HFFc6 (cell line): ENCODE measurements around the gene AKT1. TPM values are rescaled to one million over a fixed set of nuclear protein-coding genes. Genes with fewer than 3 reads are reported as not detected.

ENCODE experiments used
- DNase-seq: peaks from one replicate; pipeline ENCODE4 v3.0.0-alpha.2; 2018
- H3K27ac Mint-ChIP-seq: 2 replicates; pipeline ENCODE4 v1.8.0; 2020; ENCODE audit warnings: mild to moderate bottlenecking, mixed read lengths
- H3K27me3 Mint-ChIP-seq: 2 replicates; pipeline ENCODE4 v1.8.0; 2021; ENCODE audit warnings: mild to moderate bottlenecking, moderate library complexity, mixed read lengths; ENCODE audit not compliant: insufficient read depth
- H3K36me3 Mint-ChIP-seq: 2 replicates; pipeline ENCODE4 v1.8.0; 2021; ENCODE audit warnings: low read depth, mixed read lengths
- H3K4me1 Mint-ChIP-seq: 2 replicates; pipeline ENCODE4 v1.8.0; 2020; ENCODE audit warnings: low read depth, mixed read lengths
- H3K4me3 Mint-ChIP-seq: 2 replicates; pipeline ENCODE4 v1.8.0; 2020; ENCODE audit warnings: mild to moderate bottlenecking, moderate library complexity, mixed read lengths
- H3K9me3 Mint-ChIP-seq: 2 replicates; pipeline ENCODE4 v1.8.0; 2020; ENCODE audit warnings: mild to moderate bottlenecking, mixed read lengths
- total RNA-seq, 6 experiments: library from RNA; stranded (reverse); fragmentation: NEBNext Ultra II Directional; extraction: Animal tissue kit (Norgen Biotek cat#: 25700); gene quantifications; 2 replicates in 1 of 6; 3 replicates in 5 of 6; pipeline ENCODE4 v1.2.3, GENCODE V29; 2021
- TF ChIP-seq, protein P1 (sequence below): fragments of 200-600 bp; sonication (generic); IDR thresholded peaks from 2 replicates; pipeline ENCODE4 v1.5.0; 2021; ENCODE audit warnings: antibody characterized with exemption, mild to moderate bottlenecking

AKT1 gene
- total RNA-seq, 6 experiments from 2014 or later, result 164 to 191 (median 173) TPM

DNA sequence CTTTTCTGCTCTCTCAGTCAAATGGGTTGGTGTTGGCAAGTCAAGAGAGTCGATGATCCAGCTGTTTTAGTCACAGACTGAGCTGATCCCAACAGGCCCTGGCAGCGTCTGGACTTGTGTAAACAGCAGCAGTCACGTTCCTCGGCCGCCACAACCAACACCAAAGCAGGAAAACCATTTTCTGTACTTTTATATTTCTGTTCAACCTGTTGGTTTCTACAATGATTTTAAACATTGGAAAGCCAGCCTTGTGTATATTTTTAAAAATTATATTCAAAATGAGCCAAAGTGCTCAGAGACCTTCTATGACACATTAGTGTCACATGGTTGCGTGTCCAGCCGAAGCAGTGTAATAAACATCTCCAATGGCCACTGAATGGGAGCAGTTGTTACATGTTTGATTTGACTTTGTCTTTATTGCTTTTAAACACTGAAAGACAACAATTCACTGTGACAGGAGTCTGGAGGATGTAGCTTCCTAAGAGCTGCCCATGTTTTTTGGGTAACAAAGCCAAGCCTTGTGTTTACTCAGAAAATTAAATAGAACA, 48.5 kb downstream of the AKT1 start:
- no peaks in the 10 kb centered on the region for H3K9me3 Mint-ChIP-seq
- TF ChIP-seq, protein P1, sequence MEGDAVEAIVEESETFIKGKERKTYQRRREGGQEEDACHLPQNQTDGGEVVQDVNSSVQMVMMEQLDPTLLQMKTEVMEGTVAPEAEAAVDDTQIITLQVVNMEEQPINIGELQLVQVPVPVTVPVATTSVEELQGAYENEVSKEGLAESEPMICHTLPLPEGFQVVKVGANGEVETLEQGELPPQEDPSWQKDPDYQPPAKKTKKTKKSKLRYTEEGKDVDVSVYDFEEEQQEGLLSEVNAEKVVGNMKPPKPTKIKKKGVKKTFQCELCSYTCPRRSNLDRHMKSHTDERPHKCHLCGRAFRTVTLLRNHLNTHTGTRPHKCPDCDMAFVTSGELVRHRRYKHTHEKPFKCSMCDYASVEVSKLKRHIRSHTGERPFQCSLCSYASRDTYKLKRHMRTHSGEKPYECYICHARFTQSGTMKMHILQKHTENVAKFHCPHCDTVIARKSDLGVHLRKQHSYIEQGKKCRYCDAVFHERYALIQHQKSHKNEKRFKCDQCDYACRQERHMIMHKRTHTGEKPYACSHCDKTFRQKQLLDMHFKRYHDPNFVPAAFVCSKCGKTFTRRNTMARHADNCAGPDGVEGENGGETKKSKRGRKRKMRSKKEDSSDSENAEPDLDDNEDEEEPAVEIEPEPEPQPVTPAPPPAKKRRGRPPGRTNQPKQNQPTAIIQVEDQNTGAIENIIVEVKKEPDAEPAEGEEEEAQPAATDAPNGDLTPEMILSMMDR, result no peak
- H3K4me1 Mint-ChIP-seq, result peaks cover 37% of the 10 kb centered on the region
- H3K4me3 Mint-ChIP-seq, result no peak overlapping the region
- no peaks in the 10 kb centered on the region; the same call in none of the 2 replicates for H3K27me3 Mint-ChIP-seq
- H3K27ac Mint-ChIP-seq, result no peak overlapping the region
- peaks cover 7% of the 10 kb centered on the region; the same call in 1 of the 2 replicates for H3K36me3 Mint-ChIP-seq
- DNase-seq, result no peak

DNA sequence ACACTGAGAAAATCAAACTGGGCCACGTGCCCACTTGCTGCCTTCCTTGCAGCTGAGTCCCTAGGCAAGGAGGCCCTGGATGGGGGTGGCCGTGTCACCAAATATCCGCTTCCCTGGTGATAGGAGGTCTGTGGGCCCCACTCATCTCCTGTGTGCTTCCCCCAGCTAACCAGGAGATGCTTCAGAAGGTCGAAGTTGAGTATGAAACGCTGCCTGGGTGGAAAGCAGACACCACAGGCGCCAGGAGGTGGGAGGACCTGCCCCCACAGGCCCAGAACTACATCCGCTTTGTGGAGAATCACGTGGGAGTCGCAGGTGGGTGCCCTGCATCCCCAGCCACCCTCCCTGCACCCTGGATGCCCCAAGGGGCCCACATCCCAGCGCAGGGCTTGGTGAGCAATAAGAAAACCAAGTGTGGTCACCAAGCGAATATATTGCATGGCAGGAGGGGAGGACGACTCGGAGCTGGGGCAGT, 49.4 kb downstream of the AKT1 start:
- no peaks in the 10 kb centered on the region for H3K9me3 Mint-ChIP-seq
- no peak for DNase-seq
- H3K4me3 Mint-ChIP-seq, result no peak overlapping the region
- peaks cover 37% of the 10 kb centered on the region for H3K4me1 Mint-ChIP-seq
- H3K27me3 Mint-ChIP-seq, result no peaks in the 10 kb centered on the region; the same call in none of the 2 replicates
- H3K36me3 Mint-ChIP-seq, result peaks cover 7% of the 10 kb centered on the region; the same call in 1 of the 2 replicates
- TF ChIP-seq, protein P1, result no peak
- H3K27ac Mint-ChIP-seq, result no peak overlapping the region

DNA sequence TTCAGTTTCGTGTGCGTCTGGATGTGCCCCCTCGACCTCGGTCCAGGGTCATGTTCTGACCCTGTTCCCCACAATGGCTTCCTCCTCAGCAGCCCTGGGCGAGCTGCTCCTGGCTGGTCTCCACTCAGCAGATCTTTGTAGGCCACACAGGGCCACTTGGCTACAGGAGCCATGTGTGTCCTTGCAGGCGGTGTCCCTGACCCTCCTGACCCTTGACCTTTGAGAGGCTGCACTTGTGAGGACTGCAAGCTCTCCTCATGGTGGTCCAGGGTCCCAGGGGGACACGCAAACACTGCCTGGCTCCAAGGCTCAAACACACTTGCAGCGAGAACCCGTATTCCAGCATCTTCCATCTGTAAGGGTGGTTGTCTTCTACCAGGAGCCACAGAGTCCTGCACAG, 50.1 kb downstream of the AKT1 start:
- H3K36me3 Mint-ChIP-seq, result peaks cover under 1% of the 10 kb centered on the region; the same call in 1 of the 2 replicates
- H3K27me3 Mint-ChIP-seq, result no peaks in the 10 kb centered on the region; the same call in none of the 2 replicates
- no peak for DNase-seq
- H3K9me3 Mint-ChIP-seq, result no peaks in the 10 kb centered on the region
- H3K27ac Mint-ChIP-seq, result no peak overlapping the region
- peaks cover 30% of the 10 kb centered on the region for H3K4me1 Mint-ChIP-seq
- TF ChIP-seq, protein P1, result no peak
- no peak overlapping the region for H3K4me3 Mint-ChIP-seq

DNA sequence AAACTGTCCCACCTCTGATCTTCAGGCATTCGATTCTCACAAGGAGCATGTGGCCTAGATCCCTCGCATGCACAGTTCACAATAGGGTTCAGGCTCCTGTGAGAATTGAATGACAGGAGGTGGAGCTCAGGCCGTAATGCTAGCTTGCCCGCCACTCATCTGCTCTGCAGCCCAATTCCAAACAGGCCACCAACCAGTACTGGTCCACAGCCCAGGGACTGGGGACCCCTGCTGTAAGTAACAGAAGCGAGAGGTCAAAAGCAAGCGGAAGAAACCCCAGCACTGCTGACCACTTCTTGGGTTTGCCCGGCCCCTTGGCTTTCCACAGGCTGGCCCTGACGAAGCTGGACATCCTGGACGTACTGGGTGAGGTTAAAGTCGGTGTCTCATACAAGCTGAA, 51.1 kb downstream of the AKT1 start:
- Mint-ChIP-seq H3K9me3 (no peaks in the 10 kb centered on the region), H3K4me3 (no peak overlapping the region), H3K27ac (no peak overlapping the region), H3K27me3 (no peaks in the 10 kb centered on the region; the same call in none of the 2 replicates), H3K4me1 (peaks cover 21% of the 10 kb centered on the region), H3K36me3 (no peaks in the 10 kb centered on the region)
- DNase-seq, result no peak
- TF ChIP-seq, protein P1, result no peak

DNA sequence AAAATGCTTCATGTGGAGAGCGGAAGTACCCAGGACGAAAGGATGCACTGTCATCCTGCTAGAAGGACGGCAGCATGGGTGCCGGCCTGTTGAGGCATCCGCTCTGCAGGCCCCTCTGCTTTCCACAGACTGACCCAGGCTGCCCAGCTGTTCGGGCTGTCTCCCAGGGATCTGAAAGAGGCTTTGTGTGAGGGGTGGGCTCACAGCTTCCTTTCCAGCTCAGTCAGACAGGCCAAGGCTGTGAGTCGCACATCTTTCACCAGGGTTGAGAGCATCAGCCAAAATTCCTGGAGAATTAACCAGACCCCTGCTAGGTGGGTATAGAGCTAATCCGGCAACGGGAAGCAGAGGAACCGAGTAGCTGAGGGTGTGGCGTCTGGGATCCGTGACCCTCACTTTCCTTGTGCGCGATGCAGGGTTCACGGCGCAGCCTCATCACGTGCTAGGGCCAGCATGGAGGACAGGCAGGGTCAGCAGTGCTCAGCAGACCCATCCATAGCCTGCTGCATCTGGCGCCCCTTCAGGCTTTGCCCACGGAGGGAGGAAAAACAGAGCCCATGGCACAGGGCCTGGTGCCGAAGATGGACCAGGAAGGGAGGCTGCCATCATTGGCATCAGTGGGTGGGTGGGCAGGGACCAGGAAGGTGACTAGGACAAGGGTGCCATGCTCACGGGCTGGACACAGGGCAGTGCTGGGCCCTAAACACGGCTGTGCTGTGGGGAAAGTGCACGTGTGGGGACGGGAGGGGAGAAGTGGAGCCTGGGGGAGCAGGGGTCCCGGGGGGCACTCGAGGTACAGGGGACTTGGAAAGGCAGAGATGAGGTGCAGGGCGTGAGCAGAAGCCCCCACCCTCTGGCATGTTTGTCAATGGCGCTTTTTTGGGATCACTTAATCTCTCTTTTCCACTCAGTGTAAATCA, 51.8 kb downstream of the AKT1 start:
- DNase-seq, result no peak
- peaks cover 13% of the 10 kb centered on the region for H3K4me1 Mint-ChIP-seq
- TF ChIP-seq, protein P1, result no peak
- H3K4me3 Mint-ChIP-seq, result no peak overlapping the region
- H3K9me3 Mint-ChIP-seq, result no peaks in the 10 kb centered on the region
- no peaks in the 10 kb centered on the region for H3K36me3 Mint-ChIP-seq
- H3K27me3 Mint-ChIP-seq, result no peaks in the 10 kb centered on the region; the same call in none of the 2 replicates
- no peak overlapping the region for H3K27ac Mint-ChIP-seq
